HCT116 (cell line): ENCODE data around the gene GGA2. TPM values are rescaled to one million over a fixed set of nuclear protein-coding genes. Genes with fewer than 3 reads are reported as not detected.

ENCODE experiments used
- ATAC-seq: fragments of 200-7000 bp; cut with Tn5 transposase; 2 replicates; pipeline ENCODE4 v1.9.1; 2020; ENCODE audit warnings: mild to moderate bottlenecking, moderate library complexity
- BruUV-seq: library from RNA; stranded (reverse); fragments of 400-500 nt; replicated peaks from 2 replicates; lab custom pipeline; 2021; lab: Mats Ljungman, UMichigan
- CTCF ChIA-PET: fragments of 300-600 bp; sonication (Branson Sonifier 250); formaldehyde crosslinking; loops from one replicate; lab custom pipeline; 2021; ENCODE audit warnings: antibody characterized with exemption; lab: Charles Lee
- POLR2A ChIA-PET: fragments of 300-600, 350-600 bp; sonication (Branson Sonifier 250); formaldehyde crosslinking; loops from one replicate; lab custom pipeline; 2021; ENCODE audit warnings: antibody characterized with exemption; lab: Charles Lee
- RAD21 ChIA-PET, 2 experiments: fragments of 300-600 bp; sonication (Branson Sonifier 250); formaldehyde crosslinking; loops; one replicate each; lab custom pipeline; 2023; ENCODE audit warnings: low total read pairs in 2 of 2; ENCODE audit not compliant: uncharacterized antibody in 2 of 2, unreplicated experiment in 2 of 2, low non-redundant PET in 1 of 2; lab: Charles Lee
- DNase-seq: peaks from one replicate; pipeline ENCODE4 v3.0.0-alpha.2; 2010; ENCODE audit warnings: low read depth, low spot score
- H2AFZ ChIP-seq: fragments of 200-600 bp; shearing (Covaris generic), sonication (generic); 2 replicates; pipeline ENCODE4 v1.6.1; 2017; ENCODE audit warnings: low read depth, mixed run types, mixed read lengths, antibody characterized with exemption, low read length; ENCODE audit not compliant: poor library complexity, severe bottlenecking
- H3K27ac ChIP-seq: 2 replicates; pipeline ENCODE4 v1.5.1; 2012; ENCODE audit warnings: low read depth, low read length
- H3K27me3 ChIP-seq: fragments of 200-600 bp; sonication (generic); 2 replicates; pipeline ENCODE4 v1.6.1; 2016; ENCODE audit warnings: mixed run types, low read length, mixed read lengths; ENCODE audit not compliant: insufficient read depth
- H3K36me3 ChIP-seq, 2 experiments: fragments of 200-500 bp in 1 of 2; fragments of 200-600 bp in 1 of 2; sonication (Bioruptor generic) in 1 of 2; sonication (generic) in 1 of 2; 2 replicates each; pipeline versions ENCODE4 v1.5.1 to v1.6.1; 2014 to 2016; ENCODE audit warnings: low read length in 2 of 2, inconsistent platforms in 1 of 2, mixed read lengths in 1 of 2, mixed run types in 1 of 2; ENCODE audit not compliant: insufficient read depth in 2 of 2, control insufficient read depth in 1 of 2
- H3K4me1 ChIP-seq, 2 experiments: fragments of 200-600 bp in 1 of 2; sonication (generic) in 1 of 2; 2 replicates each; pipeline versions ENCODE4 v1.5.1 to v1.6.1; 2012 to 2017; ENCODE audit warnings: low read length in 2 of 2, inconsistent platforms in 1 of 2, mild to moderate bottlenecking in 1 of 2, mixed read lengths in 1 of 2, mixed run types in 1 of 2, moderate library complexity in 1 of 2; ENCODE audit not compliant: insufficient read depth in 2 of 2, control insufficient read depth in 1 of 2
- H3K4me2 ChIP-seq: fragments of 200-600 bp; sonication (generic); 2 replicates; pipeline ENCODE4 v1.6.1; 2017; ENCODE audit warnings: mixed run types, low read length, mixed read lengths
- H3K4me3 ChIP-seq, 2 experiments: fragments of 200-600 bp in 1 of 2; sonication (generic) in 1 of 2; replicated peaks in 1 of 2; 2 replicates each; pipeline ENCODE4 v1.5.1; 2011 to 2016; ENCODE audit warnings: low read length in 2 of 2, control low read depth in 1 of 2, low read depth in 1 of 2, mild to moderate bottlenecking in 1 of 2, mixed read lengths in 1 of 2, mixed run types in 1 of 2
- H3K79me2 ChIP-seq: fragments of 200-600 bp; sonication (generic); 2 replicates; pipeline ENCODE4 v1.6.1; 2017; ENCODE audit warnings: mild to moderate bottlenecking, mixed run types, low read length, moderate library complexity, mixed read lengths; ENCODE audit not compliant: insufficient read depth
- H3K9ac ChIP-seq: fragments of 200-600 bp; sonication (generic); 2 replicates; pipeline ENCODE4 v1.6.1; 2016; ENCODE audit warnings: low read length, mixed read lengths
- H3K9me2 ChIP-seq: fragments of 200-600 bp; sonication (generic), shearing (Covaris generic); 2 replicates; pipeline ENCODE4 v1.6.1; 2017; ENCODE audit warnings: mixed run types, mild to moderate bottlenecking, moderate library complexity; ENCODE audit not compliant: insufficient read depth
- H3K9me3 ChIP-seq, 2 experiments: fragments of 200-500 bp in 1 of 2; fragments of 200-600 bp in 1 of 2; sonication (Bioruptor generic) in 1 of 2; sonication (generic) in 1 of 2; 2 replicates each; pipeline ENCODE4 v1.6.1; 2014 to 2017; ENCODE audit warnings: low read length in 2 of 2, mixed read lengths in 2 of 2, inconsistent platforms in 1 of 2, low read depth in 1 of 2, mild to moderate bottlenecking in 1 of 2, mixed run types in 1 of 2, moderate library complexity in 1 of 2; ENCODE audit not compliant: control insufficient read depth in 1 of 2, insufficient read depth in 1 of 2
- H4K20me1 ChIP-seq: fragments of 200-600 bp; sonication (generic), shearing (Covaris generic); 2 replicates; pipeline ENCODE4 v1.6.1; 2017; ENCODE audit warnings: mixed run types, mild to moderate bottlenecking, moderate library complexity; ENCODE audit not compliant: insufficient read depth
- CEBPB ChIP-seq: IDR thresholded peaks from 2 replicates; pipeline ENCODE4 v1.6.1; 2012; ENCODE audit warnings: low read depth
- FOSL1 ChIP-seq: IDR thresholded peaks from 2 replicates; pipeline ENCODE4 v1.6.1; 2012; ENCODE audit warnings: low read depth
- SIN3A ChIP-seq: IDR thresholded peaks from 2 replicates; pipeline ENCODE4 v1.6.1; 2012; ENCODE audit warnings: low read depth
- SP1 ChIP-seq: IDR thresholded peaks from 2 replicates; pipeline ENCODE4 v1.6.1; 2012; ENCODE audit warnings: low read depth
- SRF ChIP-seq: IDR thresholded peaks from 2 replicates; pipeline ENCODE4 v1.6.1; 2012; ENCODE audit warnings: low read depth
- TCF7L2 ChIP-seq: IDR thresholded peaks from 2 replicates; pipeline ENCODE4 v1.7.0; 2011; ENCODE audit warnings: borderline replicate concordance, inconsistent platforms; ENCODE audit not compliant: insufficient read depth, insufficient read length; ENCODE audit errors: extremely low read depth
- ZFX ChIP-seq: fragments of 450-650 bp; IDR thresholded peaks from 2 replicates; pipeline ENCODE4 v1.6.1; 2017
- ZNF274 ChIP-seq: fragments of 200-500 bp; sonication (Bioruptor generic); IDR thresholded peaks from 2 replicates; pipeline ENCODE4 v1.6.1; 2014; ENCODE audit warnings: mild to moderate bottlenecking, low read depth, low read length, inconsistent platforms
- intact Hi-C: fragments of 100-400 bp; cut with micrococcal nuclease; formaldehyde crosslinking; loops from 2 replicates; pipeline ENCODE4 v1.10.0; 2022
- total RNA-seq: library from RNA; stranded (reverse); gene quantifications from one replicate; pipeline ENCODE4 v1.2.1, GENCODE V29; 2021; ENCODE audit not compliant: unreplicated experiment
- TF ChIP-seq, protein P1 (sequence below): IDR thresholded peaks from 2 replicates; pipeline ENCODE4 v1.6.1; 2012
- TF ChIP-seq, protein P2 (sequence below), 3 experiments: fragments of 200-600 bp in 1 of 3; sonication (generic) in 1 of 3; IDR thresholded peaks in 2 of 3; conservative IDR thresholded peaks in 1 of 3; 2 replicates each; pipeline ENCODE4 v1.5.1; 2012 to 2017; ENCODE audit warnings: low read depth in 2 of 3, low read length in 2 of 3, antibody characterized with exemption in 1 of 3, borderline replicate concordance in 1 of 3, control low read depth in 1 of 3, mild to moderate bottlenecking in 1 of 3, mixed read lengths in 1 of 3, mixed run types in 1 of 3, moderate library complexity in 1 of 3; ENCODE audit not compliant: insufficient read depth in 1 of 3

The GGA2 gene
- total RNA-seq, 1 experiment from 2014 or later: 68.3 TPM

DNA sequence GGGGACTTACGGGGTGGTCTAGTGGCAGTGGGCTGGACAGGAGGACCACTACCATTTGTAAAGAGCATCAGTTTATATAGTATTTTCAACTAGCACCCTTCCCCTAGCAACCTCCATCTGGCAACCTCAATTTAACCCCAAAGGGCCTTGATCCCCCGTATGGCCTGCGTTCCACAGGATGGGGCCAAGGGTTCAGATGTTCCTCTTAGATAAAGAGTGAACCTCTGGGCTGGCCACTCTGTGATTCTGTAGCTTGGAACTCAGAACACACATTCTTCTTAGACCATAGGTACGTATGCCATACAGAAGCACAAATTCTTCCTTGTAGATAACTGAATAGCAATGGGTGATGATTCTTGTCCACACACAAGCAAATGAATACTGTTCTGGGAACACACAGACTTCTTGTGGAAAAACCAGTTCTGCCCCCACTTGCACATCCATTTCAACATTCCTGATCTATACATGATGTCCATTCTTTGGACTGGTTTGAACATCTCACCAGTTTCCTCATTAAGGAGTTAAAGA lies 1.9 kb upstream of the GGA2 start:
- H3K9me3 ChIP-seq: no peaks in the 10 kb centered on the region
- peaks cover 26% of the 10 kb centered on the region for H3K79me2 ChIP-seq
- no peak overlapping the region for H3K4me3 ChIP-seq
- ATAC-seq (no peak), DNase-seq (no peak)
- H3K4me1 ChIP-seq: peaks cover 2 to 19% of the 10 kb centered on the region in 2 experiments; a peak in 3 of 4 replicates
- TF ChIP-seq, protein P1, sequence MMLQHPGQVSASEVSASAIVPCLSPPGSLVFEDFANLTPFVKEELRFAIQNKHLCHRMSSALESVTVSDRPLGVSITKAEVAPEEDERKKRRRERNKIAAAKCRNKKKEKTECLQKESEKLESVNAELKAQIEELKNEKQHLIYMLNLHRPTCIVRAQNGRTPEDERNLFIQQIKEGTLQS: no peak
- no peak for TF ChIP-seq SIN3A
- TF ChIP-seq TCF7L2: no peak
- no peak for TF ChIP-seq CEBPB
- no peak for TF ChIP-seq SRF
- TF ChIP-seq, protein P2, sequence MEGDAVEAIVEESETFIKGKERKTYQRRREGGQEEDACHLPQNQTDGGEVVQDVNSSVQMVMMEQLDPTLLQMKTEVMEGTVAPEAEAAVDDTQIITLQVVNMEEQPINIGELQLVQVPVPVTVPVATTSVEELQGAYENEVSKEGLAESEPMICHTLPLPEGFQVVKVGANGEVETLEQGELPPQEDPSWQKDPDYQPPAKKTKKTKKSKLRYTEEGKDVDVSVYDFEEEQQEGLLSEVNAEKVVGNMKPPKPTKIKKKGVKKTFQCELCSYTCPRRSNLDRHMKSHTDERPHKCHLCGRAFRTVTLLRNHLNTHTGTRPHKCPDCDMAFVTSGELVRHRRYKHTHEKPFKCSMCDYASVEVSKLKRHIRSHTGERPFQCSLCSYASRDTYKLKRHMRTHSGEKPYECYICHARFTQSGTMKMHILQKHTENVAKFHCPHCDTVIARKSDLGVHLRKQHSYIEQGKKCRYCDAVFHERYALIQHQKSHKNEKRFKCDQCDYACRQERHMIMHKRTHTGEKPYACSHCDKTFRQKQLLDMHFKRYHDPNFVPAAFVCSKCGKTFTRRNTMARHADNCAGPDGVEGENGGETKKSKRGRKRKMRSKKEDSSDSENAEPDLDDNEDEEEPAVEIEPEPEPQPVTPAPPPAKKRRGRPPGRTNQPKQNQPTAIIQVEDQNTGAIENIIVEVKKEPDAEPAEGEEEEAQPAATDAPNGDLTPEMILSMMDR (IDR thresholded peaks at IDR 0.05 in 2 of 3, conservative IDR thresholded peaks at IDR 0.05 in 1 of 3; ENCODE audit: borderline replicate concordance in 1 of 3, insufficient read depth in 1 of 3, low read depth in 2 of 3, low read length in 2 of 3): no peak
- no peak for TF ChIP-seq SP1
- TF ChIP-seq FOSL1: no peak
- TF ChIP-seq ZFX: no peak
- no peak for TF ChIP-seq ZNF274
- H3K27me3 ChIP-seq: no peaks in the 10 kb centered on the region
- H3K9ac ChIP-seq: no peak overlapping the region
- POLR2A ChIA-PET: no interaction called here
- intact Hi-C loops: no loop called here
- H3K9me2 ChIP-seq: no peaks in the 10 kb centered on the region
- H3K36me3 ChIP-seq: no peaks in the 10 kb centered on the region; a peak in 1 of 4 replicates
- H3K27ac ChIP-seq: no peak overlapping the region
- RAD21 ChIA-PET: no interaction called here
- no TSS peak for BruUV-seq
- CTCF ChIA-PET: no interaction called here
- no peak overlapping the region for H2AFZ ChIP-seq
- 0 out of 2 replicates have a peak, but pooled peaks cover 5% of the 10 kb centered on the region for H4K20me1 ChIP-seq
- H3K4me2 ChIP-seq: no peak overlapping the region
